22Rv1 (cell line): ENCODE measurements around the gene LYG1.

Experiments
- H3K27ac ChIP-seq: fragments of 450-650 bp; 2 replicates; pipeline ENCODE4 v1.5.1; 2017
- CTCF ChIP-seq: fragments of 450-650 bp; IDR thresholded peaks from 2 replicates; pipeline ENCODE4 v1.5.1; 2017; ENCODE audit warnings: mild to moderate bottlenecking
- ZFX ChIP-seq: fragments of 450-650 bp; IDR thresholded peaks from 2 replicates; pipeline ENCODE4 v1.6.1; 2017; ENCODE audit warnings: antibody characterized with exemption, borderline replicate concordance

LYG1 gene

GRCh38 chr2:99238599-99238998 lies 62.4 kb downstream of the LYG1 start:
- no peak overlapping the region for H3K27ac ChIP-seq
- TF ChIP-seq CTCF (no peak), ZFX (no peak)
